Epithelial cell of esophagus (primary cell): Measurements from ENCODE around the gene LRRC2.

Experiments used
- DNase-seq: peaks from one replicate; pipeline ENCODE4 v3.0.0; 2010; ENCODE audit warnings: low read depth
- H3K4me3 ChIP-seq: 2 replicates; pipeline ENCODE4 v1.5.1; 2011; ENCODE audit warnings: mild to moderate bottlenecking, low read length, control low read depth
- CTCF ChIP-seq: IDR thresholded peaks from 2 replicates; pipeline ENCODE4 v1.5.1; 2011; ENCODE audit warnings: low read depth, mild to moderate bottlenecking, low read length, control low read depth, inconsistent platforms; ENCODE audit not compliant: insufficient read depth; ENCODE audit errors: missing control alignments

Gene LRRC2

DNA sequence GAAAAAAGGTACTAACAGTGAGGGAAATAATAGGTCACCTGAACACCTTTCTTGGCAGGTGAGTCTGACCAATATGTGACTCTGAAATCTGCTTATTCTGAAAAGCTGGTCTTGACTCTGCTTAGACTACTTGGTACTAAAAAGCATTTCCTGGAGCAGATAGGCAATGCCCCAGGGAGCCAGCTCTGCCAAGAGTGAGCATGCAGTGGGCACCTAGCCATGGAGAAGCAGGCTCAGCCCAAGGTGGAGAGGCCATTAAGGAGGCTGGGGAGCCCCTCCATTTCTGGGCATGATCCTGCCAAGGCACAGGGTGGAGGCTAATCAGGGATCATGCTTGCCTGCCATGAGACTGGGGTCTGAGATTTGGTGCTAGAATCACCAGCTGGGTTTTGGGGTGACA lies 99.8 kb downstream of the LRRC2 start:
- no peak for DNase-seq
- H3K4me3 ChIP-seq: no peak overlapping the region
- TF ChIP-seq CTCF: no peak
